ENCODE data around the gene ABCC11. TPM values are rescaled to one million over a fixed set of nuclear protein-coding genes. Genes with fewer than 3 reads are reported as not detected.
A peak's percentile ranks its signal among the peaks of the same experiment; 100 is the strongest.

Gene ABCC11
- total and polyA plus RNA-seq, 2 of the 13 experiments (the other 11 are each of a cell fraction or from before 2014, with no cell fraction given), result 1.0 to 1.4 TPM

GRCh38 chr16:48235556-48236136 lies 11.7 kb downstream of the ABCC11 start (continued):
- TF ChIP-seq ZNF589 (CRISPR knock-in tag; conservative IDR thresholded peaks at IDR 0.05), result no peak
- no peak for TF ChIP-seq ZNF253 (CRISPR knock-in tag; IDR thresholded peaks at IDR 0.05; ENCODE audit: borderline replicate concordance)
- TF ChIP-seq MXD4 (CRISPR knock-in tag; IDR thresholded peaks at IDR 0.05), result no peak; the same call in none of the 2 replicates
- no peak for TF ChIP-seq MTF1 (CRISPR knock-in tag; IDR thresholded peaks at IDR 0.05)
- TF ChIP-seq PLRG1 (conservative IDR thresholded peaks at IDR 0.05), result no peak
- TF ChIP-seq PAF1 (CRISPR knock-in tag; IDR thresholded peaks at IDR 0.05), result no peak
- TF ChIP-seq ZNF354B (CRISPR knock-in tag; IDR thresholded peaks at IDR 0.05), result no peak
- TF ChIP-seq SNAI1 (CRISPR knock-in tag; IDR thresholded peaks at IDR 0.05; ENCODE audit: borderline replicate concordance), result no peak
- TF ChIP-seq ZSCAN29 (CRISPR knock-in tag; conservative IDR thresholded peaks at IDR 0.05), result no peak
- TF ChIP-seq, protein P1, sequence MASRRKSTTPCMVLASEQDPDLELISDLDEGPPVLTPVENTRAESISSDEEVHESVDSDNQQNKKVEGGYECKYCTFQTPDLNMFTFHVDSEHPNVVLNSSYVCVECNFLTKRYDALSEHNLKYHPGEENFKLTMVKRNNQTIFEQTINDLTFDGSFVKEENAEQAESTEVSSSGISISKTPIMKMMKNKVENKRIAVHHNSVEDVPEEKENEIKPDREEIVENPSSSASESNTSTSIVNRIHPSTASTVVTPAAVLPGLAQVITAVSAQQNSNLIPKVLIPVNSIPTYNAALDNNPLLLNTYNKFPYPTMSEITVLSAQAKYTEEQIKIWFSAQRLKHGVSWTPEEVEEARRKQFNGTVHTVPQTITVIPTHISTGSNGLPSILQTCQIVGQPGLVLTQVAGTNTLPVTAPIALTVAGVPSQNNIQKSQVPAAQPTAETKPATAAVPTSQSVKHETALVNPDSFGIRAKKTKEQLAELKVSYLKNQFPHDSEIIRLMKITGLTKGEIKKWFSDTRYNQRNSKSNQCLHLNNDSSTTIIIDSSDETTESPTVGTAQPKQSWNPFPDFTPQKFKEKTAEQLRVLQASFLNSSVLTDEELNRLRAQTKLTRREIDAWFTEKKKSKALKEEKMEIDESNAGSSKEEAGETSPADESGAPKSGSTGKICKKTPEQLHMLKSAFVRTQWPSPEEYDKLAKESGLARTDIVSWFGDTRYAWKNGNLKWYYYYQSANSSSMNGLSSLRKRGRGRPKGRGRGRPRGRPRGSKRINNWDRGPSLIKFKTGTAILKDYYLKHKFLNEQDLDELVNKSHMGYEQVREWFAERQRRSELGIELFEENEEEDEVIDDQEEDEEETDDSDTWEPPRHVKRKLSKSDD (CRISPR knock-in tag; IDR thresholded peaks at IDR 0.05; ENCODE audit: low read depth), result no peak
- peak; percentile 46; the same call in 1 of the 2 replicates for TF ChIP-seq RXRB (CRISPR knock-in tag; IDR thresholded peaks at IDR 0.05; ENCODE audit: borderline replicate concordance)
- TF ChIP-seq ZNF768 (CRISPR knock-in tag; IDR thresholded peaks at IDR 0.05), result no peak
- TF ChIP-seq NAIF1 (CRISPR knock-in tag; IDR thresholded peaks at IDR 0.05; ENCODE audit: borderline replicate concordance), result no peak
- TF ChIP-seq ZNF670 (CRISPR knock-in tag; IDR thresholded peaks at IDR 0.05; ENCODE audit: borderline replicate concordance), result peak; percentile 91; the same call in 1 of the 2 replicates
- no peak for TF ChIP-seq AGO1 (IDR thresholded peaks at IDR 0.05; ENCODE audit: low read depth, low read length, poor library complexity, severe bottlenecking)
- TF ChIP-seq ZNF274 (CRISPR knock-in tag; IDR thresholded peaks at IDR 0.05), result 0 out of 2 replicates have a peak, but pooled peaks have one; percentile 58
- no peak for TF ChIP-seq HNRNPLL (IDR thresholded peaks at IDR 0.05; ENCODE audit: low read depth, low read length, poor library complexity, severe bottlenecking)
- TF ChIP-seq ZNF572 (CRISPR knock-in tag; IDR thresholded peaks at IDR 0.05), result no peak
- no peak for TF ChIP-seq CENPX (CRISPR knock-in tag; IDR thresholded peaks at IDR 0.05)
- no peak; the same call in 1 of the 2 replicates for TF ChIP-seq ARNTL (CRISPR knock-in tag; IDR thresholded peaks at IDR 0.05)
- peak; percentile 59; the same call in 1 of the 2 replicates for TF ChIP-seq ZFP37 (CRISPR knock-in tag; IDR thresholded peaks at IDR 0.05; ENCODE audit: borderline replicate concordance)
- no peak for TF ChIP-seq ZNF567 (CRISPR knock-in tag; IDR thresholded peaks at IDR 0.05; ENCODE audit: borderline replicate concordance)
- TF ChIP-seq PRPF4 (IDR thresholded peaks at IDR 0.05; ENCODE audit: low read depth, low read length, poor library complexity, severe bottlenecking), result no peak
- TF ChIP-seq HOXA3 (CRISPR knock-in tag; IDR thresholded peaks at IDR 0.05), result peak; percentile 61; the same call in 1 of the 2 replicates
- TF ChIP-seq ARNT2 (CRISPR knock-in tag; IDR thresholded peaks at IDR 0.05; ENCODE audit: low read depth), result no peak; the same call in none of the 2 replicates
- no peak; the same call in 1 of the 2 replicates for TF ChIP-seq ZNF704 (CRISPR knock-in tag; IDR thresholded peaks at IDR 0.05; ENCODE audit: borderline replicate concordance)
- no peak for TF ChIP-seq TEF (CRISPR knock-in tag; IDR thresholded peaks at IDR 0.05)

All from HepG2 (cell line).